WTC11 (cell line): ENCODE results near the gene PLEKHM1. TPM values are rescaled to one million over a fixed set of nuclear protein-coding genes. Genes with fewer than 3 reads are reported as not detected.

ENCODE experiments used
- ATAC-seq: fragments of 200-7000 bp; cut with Tn5 transposase; 2 replicates; pipeline ENCODE4 v1.10.0; 2021; ENCODE audit warnings: mild to moderate bottlenecking, moderate library complexity
- CTCF ChIA-PET: fragments of 300-600 bp; sonication (Branson Sonifier 250); formaldehyde crosslinking; loops from one replicate; lab custom pipeline; 2021; ENCODE audit warnings: antibody characterized with exemption; lab: Charles Lee
- POLR2A ChIA-PET: fragments of 350-600 bp; sonication (Branson Sonifier 250); formaldehyde crosslinking; loops from one replicate; lab custom pipeline; 2021; ENCODE audit warnings: antibody characterized with exemption; lab: Charles Lee
- DNase-seq: peaks from one replicate; pipeline ENCODE4 v3.0.0; 2021; ENCODE audit warnings: low spot score
- H3K27ac Mint-ChIP-seq: 2 replicates; pipeline ENCODE4 v1.8.0; 2021; ENCODE audit warnings: mixed read lengths
- H3K27me3 Mint-ChIP-seq: 2 replicates; pipeline ENCODE4 v1.8.0; 2021; ENCODE audit warnings: low read depth, mild to moderate bottlenecking, moderate library complexity, mixed read lengths
- H3K36me3 Mint-ChIP-seq: 2 replicates; pipeline ENCODE4 v1.8.0; 2021; ENCODE audit warnings: mixed read lengths
- H3K4me1 Mint-ChIP-seq: 2 replicates; pipeline ENCODE4 v1.8.0; 2022; ENCODE audit warnings: mixed read lengths
- H3K4me3 Mint-ChIP-seq: 2 replicates; pipeline ENCODE4 v1.8.0; 2021; ENCODE audit warnings: mild to moderate bottlenecking, moderate library complexity, mixed read lengths
- H3K9me3 Mint-ChIP-seq: 2 replicates; pipeline ENCODE4 v1.8.0; 2021; ENCODE audit warnings: mixed read lengths
- ARID4B ChIP-seq: sonication (generic); formaldehyde crosslinking; IDR thresholded peaks from 2 replicates; pipeline ENCODE4 v1.8.0; 2023; ENCODE audit warnings: missing genetic modification reagents, mild to moderate bottlenecking, borderline replicate concordance
- CREB1 ChIP-seq: sonication (generic); formaldehyde crosslinking; IDR thresholded peaks from 2 replicates; pipeline ENCODE4 v1.8.0; 2023; ENCODE audit warnings: mild to moderate bottlenecking, missing genetic modification reagents
- ELF4 ChIP-seq: sonication (generic); formaldehyde crosslinking; IDR thresholded peaks from 2 replicates; pipeline ENCODE4 v1.8.1; 2022; ENCODE audit warnings: low read depth, mild to moderate bottlenecking, moderate library complexity, missing genetic modification reagents
- FOXP1 ChIP-seq: sonication (generic); formaldehyde crosslinking; IDR thresholded peaks from 2 replicates; pipeline ENCODE4 v1.8.0; 2022; ENCODE audit warnings: missing genetic modification reagents, mild to moderate bottlenecking, moderate library complexity, borderline replicate concordance
- MXD4 ChIP-seq: fragments of 250-450 bp; sonication (Bioruptor Pico); IDR thresholded peaks from 2 replicates; pipeline ENCODE4 v1.8.0; 2021; ENCODE audit warnings: mild to moderate bottlenecking, moderate library complexity, borderline replicate concordance
- NR1H2 ChIP-seq: sonication (generic); formaldehyde crosslinking; IDR thresholded peaks from 2 replicates; pipeline ENCODE4 v1.9.0; 2021; ENCODE audit warnings: mild to moderate bottlenecking, moderate library complexity, missing genetic modification reagents
- NR3C1 ChIP-seq: sonication (generic); formaldehyde crosslinking; conservative IDR thresholded peaks from 2 replicates; pipeline ENCODE4 v1.8.1; 2023; ENCODE audit warnings: low read depth, mild to moderate bottlenecking, missing genetic modification reagents
- STAT6 ChIP-seq: sonication (generic); formaldehyde crosslinking; conservative IDR thresholded peaks from 2 replicates; pipeline ENCODE4 v1.8.1; 2023; ENCODE audit warnings: mild to moderate bottlenecking, low read depth, missing genetic modification reagents, moderate library complexity
- total RNA-seq: library from RNA; stranded (reverse); gene quantifications from 3 replicates; pipeline ENCODE4 v1.2.3, GENCODE V29; 2021
- TF ChIP-seq, protein P1 (sequence below): sonication (generic); formaldehyde crosslinking; IDR thresholded peaks from 2 replicates; pipeline ENCODE4 v1.8.1; 2023; ENCODE audit warnings: mild to moderate bottlenecking, missing genetic modification reagents, moderate library complexity
- TF ChIP-seq, protein P2 (sequence below): fragments of 250-450 bp; sonication (Bioruptor Pico); IDR thresholded peaks from 2 replicates; pipeline ENCODE4 v1.9.0; 2021; ENCODE audit warnings: mild to moderate bottlenecking
- TF ChIP-seq, protein P3 (sequence below): sonication (generic); formaldehyde crosslinking; conservative IDR thresholded peaks from 2 replicates; pipeline ENCODE4 v1.8.1; 2022; ENCODE audit warnings: mild to moderate bottlenecking, missing genetic modification reagents
- TF ChIP-seq, protein P4 (sequence below): sonication (generic); formaldehyde crosslinking; IDR thresholded peaks from 2 replicates; pipeline ENCODE4 v1.8.1; 2022; ENCODE audit warnings: missing genetic modification reagents, borderline replicate concordance
- TF ChIP-seq, protein P5 (sequence below): sonication (generic); formaldehyde crosslinking; IDR thresholded peaks from 2 replicates; pipeline ENCODE4 v1.8.1; 2023; ENCODE audit warnings: mild to moderate bottlenecking, moderate library complexity, missing genetic modification reagents
- TF ChIP-seq, protein P6 (sequence below): sonication (generic); formaldehyde crosslinking; IDR thresholded peaks from 2 replicates; pipeline ENCODE4 v1.8.0; 2023; ENCODE audit warnings: mild to moderate bottlenecking, missing genetic modification reagents
- TF ChIP-seq, protein P7 (sequence below): sonication (generic); formaldehyde crosslinking; IDR thresholded peaks from 2 replicates; pipeline ENCODE4 v1.8.0; 2022; ENCODE audit warnings: mild to moderate bottlenecking, missing genetic modification reagents

The PLEKHM1 gene
- total RNA-seq, 1 experiment from 2014 or later: 19.6 TPM

- TF ChIP-seq ELF4 (CRISPR knock-in tag) (no peak), STAT6 (CRISPR knock-in tag) (no peak), ARID4B (no peak)
- TF ChIP-seq, protein P1, sequence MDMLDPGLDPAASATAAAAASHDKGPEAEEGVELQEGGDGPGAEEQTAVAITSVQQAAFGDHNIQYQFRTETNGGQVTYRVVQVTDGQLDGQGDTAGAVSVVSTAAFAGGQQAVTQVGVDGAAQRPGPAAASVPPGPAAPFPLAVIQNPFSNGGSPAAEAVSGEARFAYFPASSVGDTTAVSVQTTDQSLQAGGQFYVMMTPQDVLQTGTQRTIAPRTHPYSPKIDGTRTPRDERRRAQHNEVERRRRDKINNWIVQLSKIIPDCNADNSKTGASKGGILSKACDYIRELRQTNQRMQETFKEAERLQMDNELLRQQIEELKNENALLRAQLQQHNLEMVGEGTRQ (CRISPR knock-in tag): no peak
- TF ChIP-seq, protein P2, sequence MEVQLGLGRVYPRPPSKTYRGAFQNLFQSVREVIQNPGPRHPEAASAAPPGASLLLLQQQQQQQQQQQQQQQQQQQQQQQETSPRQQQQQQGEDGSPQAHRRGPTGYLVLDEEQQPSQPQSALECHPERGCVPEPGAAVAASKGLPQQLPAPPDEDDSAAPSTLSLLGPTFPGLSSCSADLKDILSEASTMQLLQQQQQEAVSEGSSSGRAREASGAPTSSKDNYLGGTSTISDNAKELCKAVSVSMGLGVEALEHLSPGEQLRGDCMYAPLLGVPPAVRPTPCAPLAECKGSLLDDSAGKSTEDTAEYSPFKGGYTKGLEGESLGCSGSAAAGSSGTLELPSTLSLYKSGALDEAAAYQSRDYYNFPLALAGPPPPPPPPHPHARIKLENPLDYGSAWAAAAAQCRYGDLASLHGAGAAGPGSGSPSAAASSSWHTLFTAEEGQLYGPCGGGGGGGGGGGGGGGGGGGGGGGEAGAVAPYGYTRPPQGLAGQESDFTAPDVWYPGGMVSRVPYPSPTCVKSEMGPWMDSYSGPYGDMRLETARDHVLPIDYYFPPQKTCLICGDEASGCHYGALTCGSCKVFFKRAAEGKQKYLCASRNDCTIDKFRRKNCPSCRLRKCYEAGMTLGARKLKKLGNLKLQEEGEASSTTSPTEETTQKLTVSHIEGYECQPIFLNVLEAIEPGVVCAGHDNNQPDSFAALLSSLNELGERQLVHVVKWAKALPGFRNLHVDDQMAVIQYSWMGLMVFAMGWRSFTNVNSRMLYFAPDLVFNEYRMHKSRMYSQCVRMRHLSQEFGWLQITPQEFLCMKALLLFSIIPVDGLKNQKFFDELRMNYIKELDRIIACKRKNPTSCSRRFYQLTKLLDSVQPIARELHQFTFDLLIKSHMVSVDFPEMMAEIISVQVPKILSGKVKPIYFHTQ (CRISPR knock-in tag): no peak
- TF ChIP-seq, protein P3, sequence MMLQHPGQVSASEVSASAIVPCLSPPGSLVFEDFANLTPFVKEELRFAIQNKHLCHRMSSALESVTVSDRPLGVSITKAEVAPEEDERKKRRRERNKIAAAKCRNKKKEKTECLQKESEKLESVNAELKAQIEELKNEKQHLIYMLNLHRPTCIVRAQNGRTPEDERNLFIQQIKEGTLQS (CRISPR knock-in tag): no peak
- TF ChIP-seq, protein P4, sequence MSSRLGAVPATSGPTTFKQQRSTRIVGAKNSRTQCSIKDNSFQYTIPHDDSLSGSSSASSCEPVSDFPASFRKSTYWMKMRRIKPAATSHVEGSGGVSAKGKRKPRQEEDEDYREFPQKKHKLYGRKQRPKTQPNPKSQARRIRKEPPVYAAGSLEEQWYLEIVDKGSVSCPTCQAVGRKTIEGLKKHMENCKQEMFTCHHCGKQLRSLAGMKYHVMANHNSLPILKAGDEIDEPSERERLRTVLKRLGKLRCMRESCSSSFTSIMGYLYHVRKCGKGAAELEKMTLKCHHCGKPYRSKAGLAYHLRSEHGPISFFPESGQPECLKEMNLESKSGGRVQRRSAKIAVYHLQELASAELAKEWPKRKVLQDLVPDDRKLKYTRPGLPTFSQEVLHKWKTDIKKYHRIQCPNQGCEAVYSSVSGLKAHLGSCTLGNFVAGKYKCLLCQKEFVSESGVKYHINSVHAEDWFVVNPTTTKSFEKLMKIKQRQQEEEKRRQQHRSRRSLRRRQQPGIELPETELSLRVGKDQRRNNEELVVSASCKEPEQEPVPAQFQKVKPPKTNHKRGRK: no peak
These were observed 61.6 kb downstream of the PLEKHM1 start (continued) for GRCh38 chr17:45428931-45429338.

- DNase-seq (peak; percentile 86), ATAC-seq (peak; percentile 15)
- peaks cover 4% of the 10 kb centered on the region for H3K36me3 Mint-ChIP-seq
- ChIA-PET CTCF (interaction anchor here (0.6 to 4.2 kb wide), 23 partner anchors 12 to 355 kb away, joined by 3 to 38 read pairs (median 6); partner anchors contain the start of genes CRHR1, FMNL1 and MAP3K14), POLR2A (interaction anchor here (1.0 kb wide), 1 partner anchor 33 kb away, joined by 4 read pairs; no protein-coding TSS in a partner anchor)
- peaks cover 36% of the 10 kb centered on the region for H3K4me1 Mint-ChIP-seq
- peaks cover 57% of the 10 kb centered on the region for H3K27me3 Mint-ChIP-seq
- peak overlapping the region; percentile 67 for H3K4me3 Mint-ChIP-seq
- H3K9me3 Mint-ChIP-seq: peaks cover 4% of the 10 kb centered on the region
- no peak overlapping the region for H3K27ac Mint-ChIP-seq
- TF ChIP-seq, protein P5, sequence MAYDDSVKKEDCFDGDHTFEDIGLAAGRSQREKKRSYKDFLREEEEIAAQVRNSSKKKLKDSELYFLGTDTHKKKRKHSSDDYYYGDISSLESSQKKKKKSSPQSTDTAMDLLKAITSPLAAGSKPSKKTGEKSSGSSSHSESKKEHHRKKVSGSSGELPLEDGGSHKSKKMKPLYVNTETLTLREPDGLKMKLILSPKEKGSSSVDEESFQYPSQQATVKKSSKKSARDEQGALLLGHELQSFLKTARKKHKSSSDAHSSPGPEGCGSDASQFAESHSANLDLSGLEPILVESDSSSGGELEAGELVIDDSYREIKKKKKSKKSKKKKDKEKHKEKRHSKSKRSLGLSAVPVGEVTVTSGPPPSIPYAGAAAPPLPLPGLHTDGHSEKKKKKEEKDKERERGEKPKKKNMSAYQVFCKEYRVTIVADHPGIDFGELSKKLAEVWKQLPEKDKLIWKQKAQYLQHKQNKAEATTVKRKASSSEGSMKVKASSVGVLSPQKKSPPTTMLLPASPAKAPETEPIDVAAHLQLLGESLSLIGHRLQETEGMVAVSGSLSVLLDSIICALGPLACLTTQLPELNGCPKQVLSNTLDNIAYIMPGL (CRISPR knock-in tag): peak; percentile 30; the same call in 1 of the 2 replicates
- TF ChIP-seq MXD4 (CRISPR knock-in tag) (no peak), NR1H2 (CRISPR knock-in tag) (no peak), NR3C1 (CRISPR knock-in tag) (no peak), FOXP1 (CRISPR knock-in tag) (peak; percentile 36; the same call in 1 of the 2 replicates), CREB1 (CRISPR knock-in tag) (0 out of 2 replicates have a peak, but pooled peaks have one; percentile 21)
- TF ChIP-seq, protein P6, sequence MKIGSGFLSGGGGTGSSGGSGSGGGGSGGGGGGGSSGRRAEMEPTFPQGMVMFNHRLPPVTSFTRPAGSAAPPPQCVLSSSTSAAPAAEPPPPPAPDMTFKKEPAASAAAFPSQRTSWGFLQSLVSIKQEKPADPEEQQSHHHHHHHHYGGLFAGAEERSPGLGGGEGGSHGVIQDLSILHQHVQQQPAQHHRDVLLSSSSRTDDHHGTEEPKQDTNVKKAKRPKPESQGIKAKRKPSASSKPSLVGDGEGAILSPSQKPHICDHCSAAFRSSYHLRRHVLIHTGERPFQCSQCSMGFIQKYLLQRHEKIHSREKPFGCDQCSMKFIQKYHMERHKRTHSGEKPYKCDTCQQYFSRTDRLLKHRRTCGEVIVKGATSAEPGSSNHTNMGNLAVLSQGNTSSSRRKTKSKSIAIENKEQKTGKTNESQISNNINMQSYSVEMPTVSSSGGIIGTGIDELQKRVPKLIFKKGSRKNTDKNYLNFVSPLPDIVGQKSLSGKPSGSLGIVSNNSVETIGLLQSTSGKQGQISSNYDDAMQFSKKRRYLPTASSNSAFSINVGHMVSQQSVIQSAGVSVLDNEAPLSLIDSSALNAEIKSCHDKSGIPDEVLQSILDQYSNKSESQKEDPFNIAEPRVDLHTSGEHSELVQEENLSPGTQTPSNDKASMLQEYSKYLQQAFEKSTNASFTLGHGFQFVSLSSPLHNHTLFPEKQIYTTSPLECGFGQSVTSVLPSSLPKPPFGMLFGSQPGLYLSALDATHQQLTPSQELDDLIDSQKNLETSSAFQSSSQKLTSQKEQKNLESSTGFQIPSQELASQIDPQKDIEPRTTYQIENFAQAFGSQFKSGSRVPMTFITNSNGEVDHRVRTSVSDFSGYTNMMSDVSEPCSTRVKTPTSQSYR (CRISPR knock-in tag): 0 out of 2 replicates have a peak, but pooled peaks have one; percentile 24
- TF ChIP-seq, protein P7, sequence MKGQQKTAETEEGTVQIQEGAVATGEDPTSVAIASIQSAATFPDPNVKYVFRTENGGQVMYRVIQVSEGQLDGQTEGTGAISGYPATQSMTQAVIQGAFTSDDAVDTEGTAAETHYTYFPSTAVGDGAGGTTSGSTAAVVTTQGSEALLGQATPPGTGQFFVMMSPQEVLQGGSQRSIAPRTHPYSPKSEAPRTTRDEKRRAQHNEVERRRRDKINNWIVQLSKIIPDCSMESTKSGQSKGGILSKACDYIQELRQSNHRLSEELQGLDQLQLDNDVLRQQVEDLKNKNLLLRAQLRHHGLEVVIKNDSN (CRISPR knock-in tag): 0 out of 2 replicates have a peak, but pooled peaks have one; percentile 16
These were observed 62.4 kb downstream of the PLEKHM1 start for GRCh38 chr17:45428050-45428617.
